Stimulated activated naive CD8-positive, alpha-beta T cell treated with anti-CD3 and anti-CD28 coated beads, Interleukin-15, Interleukin-2, amounts not matched to agents 100 ng/mL and 50 ng/mL, for 24 hours (primary cell): ENCODE results near the gene PDCD11.
"Not testable (repeated sequence)": the region's sequence is repeated elsewhere in the genome, so short reads cannot be mapped to it uniquely, and the experiment has no call there.

Source experiments
- H3K27ac Mint-ChIP-seq: one replicate; pipeline ENCODE4 v1.8.0; 2021; ENCODE audit warnings: mild to moderate bottlenecking, mixed read lengths
- H3K27me3 Mint-ChIP-seq: one replicate; pipeline ENCODE4 v1.8.0; 2021; ENCODE audit warnings: mixed read lengths
- H3K36me3 Mint-ChIP-seq: one replicate; pipeline ENCODE4 v1.8.0; 2021; ENCODE audit warnings: low read depth, mixed read lengths
- H3K4me1 Mint-ChIP-seq: one replicate; pipeline ENCODE4 v1.8.0; 2021; ENCODE audit warnings: low read depth, mixed read lengths
- H3K4me3 Mint-ChIP-seq: one replicate; pipeline ENCODE4 v1.8.0; 2021; ENCODE audit warnings: mild to moderate bottlenecking, mixed read lengths
- H3K9me3 Mint-ChIP-seq: one replicate; pipeline ENCODE4 v1.8.0; 2021; ENCODE audit warnings: mixed read lengths

The PDCD11 gene, protein sequence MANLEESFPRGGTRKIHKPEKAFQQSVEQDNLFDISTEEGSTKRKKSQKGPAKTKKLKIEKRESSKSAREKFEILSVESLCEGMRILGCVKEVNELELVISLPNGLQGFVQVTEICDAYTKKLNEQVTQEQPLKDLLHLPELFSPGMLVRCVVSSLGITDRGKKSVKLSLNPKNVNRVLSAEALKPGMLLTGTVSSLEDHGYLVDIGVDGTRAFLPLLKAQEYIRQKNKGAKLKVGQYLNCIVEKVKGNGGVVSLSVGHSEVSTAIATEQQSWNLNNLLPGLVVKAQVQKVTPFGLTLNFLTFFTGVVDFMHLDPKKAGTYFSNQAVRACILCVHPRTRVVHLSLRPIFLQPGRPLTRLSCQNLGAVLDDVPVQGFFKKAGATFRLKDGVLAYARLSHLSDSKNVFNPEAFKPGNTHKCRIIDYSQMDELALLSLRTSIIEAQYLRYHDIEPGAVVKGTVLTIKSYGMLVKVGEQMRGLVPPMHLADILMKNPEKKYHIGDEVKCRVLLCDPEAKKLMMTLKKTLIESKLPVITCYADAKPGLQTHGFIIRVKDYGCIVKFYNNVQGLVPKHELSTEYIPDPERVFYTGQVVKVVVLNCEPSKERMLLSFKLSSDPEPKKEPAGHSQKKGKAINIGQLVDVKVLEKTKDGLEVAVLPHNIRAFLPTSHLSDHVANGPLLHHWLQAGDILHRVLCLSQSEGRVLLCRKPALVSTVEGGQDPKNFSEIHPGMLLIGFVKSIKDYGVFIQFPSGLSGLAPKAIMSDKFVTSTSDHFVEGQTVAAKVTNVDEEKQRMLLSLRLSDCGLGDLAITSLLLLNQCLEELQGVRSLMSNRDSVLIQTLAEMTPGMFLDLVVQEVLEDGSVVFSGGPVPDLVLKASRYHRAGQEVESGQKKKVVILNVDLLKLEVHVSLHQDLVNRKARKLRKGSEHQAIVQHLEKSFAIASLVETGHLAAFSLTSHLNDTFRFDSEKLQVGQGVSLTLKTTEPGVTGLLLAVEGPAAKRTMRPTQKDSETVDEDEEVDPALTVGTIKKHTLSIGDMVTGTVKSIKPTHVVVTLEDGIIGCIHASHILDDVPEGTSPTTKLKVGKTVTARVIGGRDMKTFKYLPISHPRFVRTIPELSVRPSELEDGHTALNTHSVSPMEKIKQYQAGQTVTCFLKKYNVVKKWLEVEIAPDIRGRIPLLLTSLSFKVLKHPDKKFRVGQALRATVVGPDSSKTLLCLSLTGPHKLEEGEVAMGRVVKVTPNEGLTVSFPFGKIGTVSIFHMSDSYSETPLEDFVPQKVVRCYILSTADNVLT (N-terminal part only)

DNA sequence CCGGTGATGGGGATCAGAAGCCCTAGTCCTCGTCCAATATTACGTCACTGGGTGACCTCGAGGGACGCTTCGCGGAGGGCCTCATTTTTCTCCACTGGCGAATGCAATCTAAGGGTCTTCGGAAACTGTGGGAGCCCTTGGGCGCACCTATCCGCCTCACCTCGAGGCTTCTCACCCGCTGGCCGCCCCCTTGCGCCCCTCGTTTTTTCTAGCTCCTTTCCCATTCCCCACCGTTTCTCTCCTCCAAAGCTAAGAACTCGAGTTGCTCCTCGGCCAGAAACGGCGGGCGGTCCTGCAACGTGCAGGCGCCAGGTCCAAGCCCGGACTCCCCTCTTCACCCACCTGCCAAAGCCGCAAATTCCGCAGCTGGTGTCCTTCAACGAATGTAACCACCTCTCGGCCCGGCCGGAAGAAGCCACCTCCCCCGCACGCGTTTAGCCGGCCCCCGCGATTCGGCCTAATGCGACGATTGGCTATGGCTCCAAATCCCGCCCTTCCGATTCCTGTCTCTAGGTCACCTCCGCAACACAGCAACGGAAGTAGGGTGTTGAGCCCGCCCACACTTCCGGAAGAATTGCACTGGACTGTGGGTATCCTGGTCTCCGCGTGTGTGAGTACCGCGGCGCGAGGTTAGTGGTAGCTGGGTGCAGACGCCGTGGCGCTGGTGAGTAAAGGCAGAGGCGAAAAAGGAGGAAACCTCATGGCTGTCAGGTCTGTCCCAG, at the start of gene PDCD11, which contains the start of gene ATP5MK:
Gene PDCD11, plus strand, starts transcription at position 560 of the 722 bp plus-strand sequence. CDS start 1,801 bp downstream, outside the sequence.
Gene ATP5MK, minus strand, starts transcription at position 409 of the 722 bp plus-strand sequence. CDS start 4,018 bp downstream, outside the sequence.
- Mint-ChIP-seq H3K27ac (peak within 1 kb of the TSS; percentile 96), H3K4me1 (peaks cover 67% of the 10 kb centered on the region), H3K27me3 (no peaks in the 10 kb centered on the region), H3K9me3 (no peaks in the 10 kb centered on the region), H3K36me3 (peaks cover 73% of the 10 kb centered on the region), H3K4me3 (peak within 1 kb of the TSS; percentile 94)

DNA sequence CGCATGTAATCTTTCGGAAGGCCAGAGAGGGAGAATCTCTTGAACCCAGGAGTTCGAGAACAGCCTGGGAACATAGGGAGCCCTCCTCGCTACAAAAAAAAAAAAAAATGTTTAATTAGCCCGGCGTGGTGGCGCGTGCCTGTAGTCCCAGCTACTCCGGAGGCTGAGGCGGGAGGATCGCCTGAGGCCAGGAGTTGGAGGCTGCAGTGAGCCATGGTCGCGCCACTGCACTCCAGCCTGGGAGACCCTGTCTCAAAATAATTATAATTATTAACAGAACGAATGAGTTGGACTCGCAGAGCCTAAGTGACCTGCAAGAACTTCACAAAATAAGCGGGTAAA, 46.3 kb upstream of the PDCD11 start:
- H3K27ac Mint-ChIP-seq: peak overlapping the region; percentile 61
- H3K36me3 Mint-ChIP-seq: peaks cover 13% of the 10 kb centered on the region

DNA sequence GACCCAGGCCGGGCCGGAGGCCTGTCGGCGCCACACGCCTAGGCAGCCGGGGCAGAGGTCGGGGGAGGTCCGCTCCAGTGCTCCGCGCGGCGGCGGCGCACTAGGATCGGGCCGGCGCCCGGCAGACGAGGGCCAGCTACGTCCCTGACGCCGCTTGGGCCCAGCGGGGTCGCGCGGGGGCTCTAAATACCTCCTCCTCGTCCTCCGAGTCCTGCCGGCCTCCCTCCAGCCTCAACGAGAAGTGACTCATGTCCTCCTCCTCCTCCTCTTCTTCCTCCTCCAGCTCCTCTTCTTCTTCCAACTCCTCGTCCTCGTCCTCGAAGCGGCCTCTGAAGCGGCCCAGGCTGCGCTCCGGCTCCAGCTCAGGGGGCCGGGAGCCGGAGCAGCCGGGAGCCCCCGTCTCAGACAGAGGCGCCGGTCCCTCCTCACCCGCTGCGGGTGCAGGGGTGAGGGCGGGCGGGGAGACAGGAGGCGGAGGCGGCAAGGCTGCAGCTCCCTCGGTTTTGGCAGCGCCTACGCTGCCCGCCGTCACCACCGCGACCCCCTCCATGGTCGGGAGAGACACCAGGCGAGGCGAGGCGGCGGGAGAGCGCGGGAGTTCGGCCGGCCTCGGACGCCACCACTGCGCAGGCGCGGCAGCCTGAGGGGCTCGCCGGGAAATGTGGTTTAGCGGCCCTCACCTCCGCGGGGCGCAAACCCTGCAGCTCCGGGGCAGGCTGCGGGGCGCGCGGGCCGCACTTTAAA, 45.7 kb upstream of the PDCD11 start, which contains the start of gene PCGF6:
Gene PCGF6, minus strand, starts transcription at position 624 of the 744 bp plus-strand sequence. Its CDS starts 74 bp downstream, at position 550.
- Mint-ChIP-seq H3K27me3 (no peaks in the 10 kb centered on the region), H3K27ac (peak within 1 kb of the TSS; percentile 94), H3K9me3 (no peaks in the 10 kb centered on the region), H3K36me3 (peaks cover 11% of the 10 kb centered on the region), H3K4me3 (peak within 1 kb of the TSS; percentile 92), H3K4me1 (peaks cover 19% of the 10 kb centered on the region)

More for the DNA sequence above, 46.3 kb upstream of the PDCD11 start:
- no peaks in the 10 kb centered on the region for H3K9me3 Mint-ChIP-seq
- H3K4me1 Mint-ChIP-seq: peaks cover 19% of the 10 kb centered on the region
- H3K27me3 Mint-ChIP-seq: no peaks in the 10 kb centered on the region
- H3K4me3 Mint-ChIP-seq: peak overlapping the region; percentile 92

DNA sequence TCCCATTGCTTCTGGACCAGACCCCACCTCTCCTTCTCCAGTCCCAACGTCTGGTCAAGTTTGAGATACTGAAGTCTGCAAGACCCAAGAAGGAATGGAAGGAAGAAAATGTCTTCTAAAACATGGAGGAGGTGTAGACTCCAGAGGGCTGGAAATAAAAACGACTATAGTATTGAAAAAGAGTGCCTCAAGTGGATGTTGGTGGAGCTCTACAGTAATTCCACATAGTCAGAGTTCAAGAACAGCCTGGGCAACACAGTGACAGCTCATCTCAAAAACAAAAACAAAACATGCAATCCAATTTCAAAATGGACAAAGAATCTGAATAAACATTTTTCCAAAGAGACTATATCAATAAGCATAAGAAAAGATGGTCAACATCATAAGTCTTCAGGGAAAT, 43.1 kb upstream of the PDCD11 start:
- peaks cover 7% of the 10 kb centered on the region for H3K36me3 Mint-ChIP-seq
- H3K4me1 Mint-ChIP-seq: peaks cover 19% of the 10 kb centered on the region
- no peaks in the 10 kb centered on the region for H3K9me3 Mint-ChIP-seq
- no peaks in the 10 kb centered on the region for H3K27me3 Mint-ChIP-seq
- no peak overlapping the region for H3K27ac Mint-ChIP-seq
- H3K4me3 Mint-ChIP-seq: no peak overlapping the region

DNA sequence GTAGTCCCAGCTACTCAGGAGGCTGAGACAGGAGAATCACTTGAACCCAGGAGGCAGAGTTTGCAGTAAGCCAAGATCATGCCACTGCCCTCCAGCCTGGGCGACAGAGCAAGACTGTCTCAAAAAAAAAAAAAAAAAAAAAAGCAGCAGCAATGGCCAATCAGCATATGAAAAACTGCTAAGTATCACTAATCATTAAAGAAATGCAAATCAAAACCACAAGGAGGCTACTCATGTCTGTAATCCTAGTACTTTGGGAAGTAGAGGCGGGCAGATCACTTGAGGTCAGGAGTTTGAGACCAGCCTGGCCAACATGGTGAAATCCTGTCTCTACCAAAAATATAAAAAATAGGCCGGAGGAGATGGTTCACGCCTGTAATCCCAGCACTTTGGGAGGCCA, 41.9 kb upstream of the PDCD11 start:
- not testable (repeated sequence) for H3K9me3 Mint-ChIP-seq, H3K27ac Mint-ChIP-seq, H3K36me3 Mint-ChIP-seq, H3K27me3 Mint-ChIP-seq, H3K4me3 Mint-ChIP-seq
- H3K4me1 Mint-ChIP-seq: peaks cover 11% of the 10 kb centered on the region

DNA sequence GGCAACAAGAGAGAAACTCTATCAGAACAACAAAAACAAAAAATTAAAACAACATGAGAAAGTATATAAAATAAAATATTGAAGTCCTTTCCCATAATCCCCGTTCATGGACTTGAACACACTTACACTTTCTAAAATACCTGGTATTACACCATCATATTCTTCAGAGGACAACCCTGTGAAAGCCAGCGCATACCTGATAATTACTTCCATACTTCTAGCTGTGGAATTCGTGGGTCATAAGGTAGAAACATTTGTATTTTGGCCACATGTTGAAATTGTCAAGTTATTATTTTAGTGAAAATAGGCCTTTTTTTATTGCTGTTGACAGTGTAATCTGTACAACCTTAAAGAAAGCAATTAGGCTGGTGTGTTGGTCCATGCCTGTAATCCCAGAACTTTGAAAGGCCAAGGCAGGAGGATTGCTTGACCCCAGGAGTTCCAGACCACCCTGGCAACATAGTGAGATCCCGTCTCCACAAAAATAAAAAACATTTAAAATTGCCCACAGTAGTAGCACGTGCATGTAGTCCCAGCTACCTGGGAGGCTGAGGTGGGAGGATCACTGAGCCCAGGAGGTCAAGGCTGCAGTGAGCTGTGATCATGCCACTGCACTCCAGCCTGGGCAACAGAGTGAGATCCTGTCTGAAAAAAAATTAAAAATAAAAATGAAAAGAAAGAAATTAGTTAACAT, 40.4 kb upstream of the PDCD11 start:
- Mint-ChIP-seq H3K36me3 (no peaks in the 10 kb centered on the region), H3K4me3 (no peak overlapping the region), H3K9me3 (no peaks in the 10 kb centered on the region), H3K4me1 (peaks cover 6% of the 10 kb centered on the region), H3K27me3 (no peaks in the 10 kb centered on the region), H3K27ac (no peak overlapping the region)

DNA sequence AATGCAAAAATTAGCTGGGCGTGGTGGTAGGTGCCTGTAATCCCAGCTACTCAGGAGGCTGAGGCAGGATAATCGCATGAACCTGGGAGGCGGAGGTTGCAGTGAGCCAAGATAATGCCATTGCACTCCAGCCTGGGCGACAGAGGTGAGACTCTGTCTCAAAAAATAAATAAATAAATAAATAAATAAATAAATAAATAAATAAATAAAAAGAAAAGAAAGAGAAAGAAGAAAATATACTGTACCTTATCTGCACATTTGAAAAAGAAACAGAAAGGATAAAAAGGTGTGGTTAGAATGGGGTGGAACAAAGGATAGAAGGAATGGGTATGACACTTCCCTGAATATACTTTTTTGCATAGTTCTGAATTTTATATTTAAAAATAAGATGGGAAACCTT, 36.9 kb upstream of the PDCD11 start:
- not testable (repeated sequence) for H3K4me3 Mint-ChIP-seq, H3K4me1 Mint-ChIP-seq, H3K27me3 Mint-ChIP-seq, H3K27ac Mint-ChIP-seq, H3K9me3 Mint-ChIP-seq, H3K36me3 Mint-ChIP-seq

DNA sequence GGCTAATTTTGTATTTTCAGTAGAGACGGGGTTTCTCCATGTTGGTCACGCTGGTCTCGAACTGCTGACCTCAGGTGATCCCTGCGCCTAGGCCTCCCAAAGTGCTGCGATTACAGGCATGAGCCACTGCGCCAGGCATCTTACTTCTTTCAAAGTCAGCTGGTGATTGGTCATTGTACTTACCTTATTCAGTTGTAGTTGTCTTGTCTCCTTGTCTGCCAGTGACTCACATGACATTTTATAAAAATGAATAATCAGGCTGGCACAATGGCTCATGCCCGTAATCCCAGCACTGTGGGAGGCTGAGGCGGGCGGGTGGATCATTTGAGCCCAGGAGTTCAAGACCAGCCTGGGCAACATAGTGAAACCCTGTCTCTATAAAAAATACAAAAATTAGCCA, 35.6 kb upstream of the PDCD11 start:
- not testable (repeated sequence) for H3K27ac Mint-ChIP-seq, H3K4me1 Mint-ChIP-seq, H3K4me3 Mint-ChIP-seq, H3K27me3 Mint-ChIP-seq, H3K9me3 Mint-ChIP-seq, H3K36me3 Mint-ChIP-seq

DNA sequence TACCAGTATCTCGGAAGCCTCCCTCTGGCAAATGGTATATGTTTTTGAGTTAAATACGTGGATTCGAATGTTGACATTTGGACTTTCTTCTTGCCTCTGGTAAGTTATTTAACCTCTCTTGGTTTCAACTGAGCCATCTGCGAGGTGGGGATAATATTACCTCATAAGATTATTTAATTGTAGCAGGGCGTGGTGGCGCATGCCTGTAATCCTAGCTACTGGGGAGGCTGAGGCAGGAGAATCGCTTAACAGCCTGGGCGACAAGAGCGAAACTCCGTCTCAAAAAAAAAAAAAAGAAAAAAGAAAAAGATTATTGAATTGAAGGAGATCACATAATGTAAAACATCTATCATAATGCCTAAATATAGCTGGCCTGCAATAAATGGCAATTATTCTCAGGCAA, 29.0 kb upstream of the PDCD11 start:
- H3K36me3 Mint-ChIP-seq: no peaks in the 10 kb centered on the region
- no peaks in the 10 kb centered on the region for H3K9me3 Mint-ChIP-seq
- H3K27ac Mint-ChIP-seq: peak overlapping the region; percentile 86
- H3K4me1 Mint-ChIP-seq: peaks cover 26% of the 10 kb centered on the region
- H3K27me3 Mint-ChIP-seq: no peaks in the 10 kb centered on the region
- peak overlapping the region; percentile 86 for H3K4me3 Mint-ChIP-seq

DNA sequence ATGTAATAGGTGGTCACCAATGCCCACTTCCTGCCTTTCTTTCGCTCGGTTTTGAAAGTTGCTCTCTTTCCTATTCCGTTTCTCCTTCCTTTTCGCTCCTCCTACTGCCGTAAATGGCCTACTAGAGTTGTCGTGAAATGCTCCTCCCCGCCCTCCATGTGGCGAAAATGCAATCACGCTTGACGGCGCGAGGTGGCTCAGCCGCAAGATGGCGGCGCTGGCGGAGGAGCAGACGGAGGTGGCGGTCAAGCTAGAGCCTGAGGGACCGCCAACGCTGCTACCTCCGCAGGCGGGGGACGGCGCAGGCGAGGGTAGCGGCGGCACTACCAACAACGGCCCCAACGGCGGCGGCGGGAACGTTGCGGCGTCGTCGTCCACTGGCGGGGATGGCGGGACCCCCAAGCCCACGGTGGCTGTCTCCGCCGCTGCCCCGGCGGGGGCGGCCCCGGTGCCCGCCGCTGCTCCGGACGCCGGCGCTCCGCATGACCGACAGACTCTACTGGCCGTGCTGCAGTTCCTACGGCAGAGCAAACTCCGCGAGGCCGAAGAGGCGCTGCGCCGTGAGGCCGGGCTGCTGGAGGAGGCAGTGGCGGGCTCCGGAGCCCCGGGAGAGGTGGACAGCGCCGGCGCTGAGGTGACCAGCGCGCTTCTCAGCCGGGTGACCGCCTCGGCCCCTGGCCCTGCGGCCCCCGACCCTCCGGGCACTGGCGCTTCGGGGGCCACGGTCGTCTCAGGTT, 28.5 kb upstream of the PDCD11 start, which contains the start of gene TAF5:
Gene TAF5, plus strand, starts transcription at position 195 of the 737 bp plus-strand sequence. Its CDS starts 14 bp downstream, at position 209.
- Mint-ChIP-seq H3K4me3 (peak within 1 kb of the TSS; percentile 89), H3K36me3 (no peaks in the 10 kb centered on the region), H3K9me3 (no peaks in the 10 kb centered on the region), H3K27ac (peak within 1 kb of the TSS; percentile 86), H3K4me1 (peaks cover 26% of the 10 kb centered on the region), H3K27me3 (no peaks in the 10 kb centered on the region)

DNA sequence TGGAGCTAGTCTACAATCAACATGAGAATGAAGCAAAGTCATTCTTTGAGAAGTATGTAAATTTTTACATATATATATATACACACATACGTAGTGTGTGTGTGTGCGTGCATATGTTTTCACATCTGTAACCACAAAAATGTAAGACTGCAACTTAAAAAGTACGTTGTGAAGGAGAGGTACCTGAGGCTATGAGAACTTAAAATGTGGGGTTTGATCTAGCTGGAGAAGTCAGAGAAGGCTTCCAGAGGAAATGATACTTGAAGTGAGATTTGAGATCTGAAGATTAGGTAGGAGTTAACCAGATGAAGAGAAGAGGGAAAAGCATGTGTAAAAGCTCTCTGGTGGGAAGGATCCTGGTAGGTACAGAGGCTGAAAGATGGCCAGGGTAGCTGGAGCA, 22.9 kb upstream of the PDCD11 start:
- peaks cover 37% of the 10 kb centered on the region for H3K36me3 Mint-ChIP-seq
- H3K27me3 Mint-ChIP-seq: no peaks in the 10 kb centered on the region
- no peak overlapping the region for H3K4me3 Mint-ChIP-seq
- H3K27ac Mint-ChIP-seq: peak overlapping the region; percentile 16
- H3K4me1 Mint-ChIP-seq: peaks cover 22% of the 10 kb centered on the region
- no peaks in the 10 kb centered on the region for H3K9me3 Mint-ChIP-seq

DNA sequence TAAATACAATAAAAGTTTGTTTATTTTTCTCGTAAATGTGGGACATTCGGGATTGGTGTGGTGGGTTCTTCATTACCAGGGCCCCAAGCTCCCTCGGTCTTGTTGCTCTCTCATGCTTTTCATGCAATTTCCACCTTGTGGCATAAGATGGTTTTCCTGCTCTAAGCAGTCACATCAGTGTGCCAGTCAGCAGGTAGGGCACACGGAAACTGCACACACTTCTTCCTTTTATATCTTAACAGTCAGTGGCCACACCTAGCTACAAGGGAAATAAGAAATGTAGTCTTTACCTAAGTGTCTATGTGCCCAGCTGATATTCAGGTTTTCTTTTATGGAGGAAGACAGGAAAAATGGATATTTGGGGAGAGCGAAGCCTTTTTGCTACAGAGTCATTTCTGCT, 22.2 kb upstream of the PDCD11 start:
- no peaks in the 10 kb centered on the region for H3K9me3 Mint-ChIP-seq
- H3K27ac Mint-ChIP-seq: no peak overlapping the region
- no peaks in the 10 kb centered on the region for H3K27me3 Mint-ChIP-seq
- peaks cover 39% of the 10 kb centered on the region for H3K36me3 Mint-ChIP-seq
- peaks cover 17% of the 10 kb centered on the region for H3K4me1 Mint-ChIP-seq
- H3K4me3 Mint-ChIP-seq: no peak overlapping the region
